Tibial nerve (tissue), 4 donors: ENCODE results near the gene WRAP73. TPM values are rescaled to one million over a fixed set of nuclear protein-coding genes. Genes with fewer than 3 reads are reported as not detected.

Experiments
- DNase-seq, 2 donors: peaks; one replicate each; pipeline ENCODE4 v3.0.0-alpha.2; 2019; ENCODE audit warnings: low spot score in 2 of 2
- H3K27ac ChIP-seq, 4 donors: fragments of 200-600 bp; sonication (generic) in 3 of 4; one replicate each; pipeline ENCODE4 v1.5.1; 2017 to 2019; ENCODE audit warnings: mild to moderate bottlenecking in 1 of 4
- H3K27me3 ChIP-seq, 2 donors: fragments of 200-600 bp; sonication (generic) in 1 of 2; one replicate each; pipeline versions ENCODE4 v1.5.1 to v1.6.0; 2017 to 2019
- H3K36me3 ChIP-seq, 3 donors: fragments of 200-600 bp; sonication (generic); one replicate each; pipeline ENCODE4 v1.5.1; 2018 to 2019
- H3K4me1 ChIP-seq, 4 donors: fragments of 200-600 bp; sonication (generic) in 3 of 4; one replicate each; pipeline ENCODE4 v1.5.1; 2017 to 2019
- H3K4me3 ChIP-seq, 4 donors: fragments of 200-600 bp; sonication (generic) in 3 of 4; one replicate each; pipeline ENCODE4 v1.5.1; 2017 to 2019; ENCODE audit warnings: mild to moderate bottlenecking in 1 of 4, moderate library complexity in 1 of 4
- H3K9me3 ChIP-seq, 4 donors: fragments of 200-600 bp; sonication (generic) in 3 of 4; one replicate each; pipeline ENCODE4 v1.5.1; 2017 to 2019
- EP300 ChIP-seq, 2 donors: sonication (generic); formaldehyde crosslinking; IDR thresholded peaks; one replicate each; pipeline ENCODE4 v1.6.1; 2017; ENCODE audit warnings: antibody characterized with exemption in 2 of 2, mild to moderate bottlenecking in 1 of 2
- POLR2A ChIP-seq, 2 donors: fragments of 450-650 bp; IDR thresholded peaks; one replicate each; pipeline ENCODE4 v1.6.1; 2017; ENCODE audit warnings: antibody characterized with exemption in 2 of 2, mild to moderate bottlenecking in 2 of 2, moderate library complexity in 2 of 2
- WGBS, 2 donors: methylation state at CpG; one replicate each; pipeline ENCODE4 v1.1.5; 2018; 5-methylcytosine and 5-hydroxymethylcytosine counted together
- total RNA-seq, 4 donors: library from RNA; depleted of rRNA; stranded (reverse); fragments of >200 nt; gene quantifications; one replicate each; pipeline ENCODE4 v1.1.0, GENCODE V29; 2016
- TF ChIP-seq, protein P1 (sequence below), 5 experiments: fragments of 200-600 bp in 3 of 5; fragments of 450-650 bp in 2 of 5; sonication (generic) in 3 of 5; IDR thresholded peaks; one replicate each; pipeline ENCODE4 v1.5.1; 2016 to 2019; ENCODE audit warnings: antibody characterized with exemption in 5 of 5, mild to moderate bottlenecking in 3 of 5, moderate library complexity in 2 of 5

WRAP73 gene
- total RNA-seq, 4 donors from 2014 or later: 11.1 to 17.1 (median 12.9) TPM

- Histone ChIP-seq H3K9me3 (no peaks in the 10 kb centered on the region), H3K4me1 (no peaks in the 10 kb centered on the region), H3K4me3 (no peak overlapping the region), H3K27me3 (peaks cover 0 to 44% of the 10 kb centered on the region in 2 donors), H3K27ac (no peak overlapping the region), H3K36me3 (no peaks in the 10 kb centered on the region)
- TF ChIP-seq EP300 (IDR thresholded peaks at IDR 0.05) (no peak), POLR2A (IDR thresholded peaks at IDR 0.05) (no peak)
- TF ChIP-seq, protein P1, sequence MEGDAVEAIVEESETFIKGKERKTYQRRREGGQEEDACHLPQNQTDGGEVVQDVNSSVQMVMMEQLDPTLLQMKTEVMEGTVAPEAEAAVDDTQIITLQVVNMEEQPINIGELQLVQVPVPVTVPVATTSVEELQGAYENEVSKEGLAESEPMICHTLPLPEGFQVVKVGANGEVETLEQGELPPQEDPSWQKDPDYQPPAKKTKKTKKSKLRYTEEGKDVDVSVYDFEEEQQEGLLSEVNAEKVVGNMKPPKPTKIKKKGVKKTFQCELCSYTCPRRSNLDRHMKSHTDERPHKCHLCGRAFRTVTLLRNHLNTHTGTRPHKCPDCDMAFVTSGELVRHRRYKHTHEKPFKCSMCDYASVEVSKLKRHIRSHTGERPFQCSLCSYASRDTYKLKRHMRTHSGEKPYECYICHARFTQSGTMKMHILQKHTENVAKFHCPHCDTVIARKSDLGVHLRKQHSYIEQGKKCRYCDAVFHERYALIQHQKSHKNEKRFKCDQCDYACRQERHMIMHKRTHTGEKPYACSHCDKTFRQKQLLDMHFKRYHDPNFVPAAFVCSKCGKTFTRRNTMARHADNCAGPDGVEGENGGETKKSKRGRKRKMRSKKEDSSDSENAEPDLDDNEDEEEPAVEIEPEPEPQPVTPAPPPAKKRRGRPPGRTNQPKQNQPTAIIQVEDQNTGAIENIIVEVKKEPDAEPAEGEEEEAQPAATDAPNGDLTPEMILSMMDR (IDR thresholded peaks at IDR 0.05): no peak
- 79 to 83% methylated on average over 2 of the region's 2 CpGs for WGBS, 2 donors
- no peak for DNase-seq
Observed at GRCh38 chr1:3660704-3661103, 10.8 kb upstream of the WRAP73 start.

DNA sequence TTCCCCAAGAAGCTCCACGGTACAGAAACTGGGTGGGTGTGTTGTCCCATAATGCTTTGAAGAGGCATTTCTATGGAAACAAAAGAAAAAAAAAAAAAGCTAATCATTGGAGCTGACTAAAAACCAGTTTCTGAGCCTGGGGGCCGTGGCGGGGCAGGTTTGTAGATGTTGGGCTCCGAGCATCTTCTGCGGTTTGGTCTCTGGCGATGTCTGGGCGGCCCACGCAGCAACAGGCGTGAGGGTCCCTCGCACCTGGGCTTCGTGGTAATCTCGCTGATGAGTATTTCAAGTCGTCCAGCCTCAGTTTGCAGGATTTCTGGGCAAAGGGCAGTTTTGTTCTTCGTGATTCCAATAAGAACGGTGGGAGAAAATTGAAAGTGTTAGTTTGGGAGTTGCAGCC lies 9.2 kb upstream of the WRAP73 start:
- peaks cover 0 to 56% of the 10 kb centered on the region in 2 donors for H3K27me3 ChIP-seq
- no peak overlapping the region for H3K4me3 ChIP-seq
- no peak for DNase-seq
- H3K4me1 ChIP-seq: no peaks in the 10 kb centered on the region
- TF ChIP-seq POLR2A (IDR thresholded peaks at IDR 0.05) (no peak), EP300 (IDR thresholded peaks at IDR 0.05) (no peak)
- TF ChIP-seq, protein P1 (IDR thresholded peaks at IDR 0.05): no peak
- no peaks in the 10 kb centered on the region for H3K9me3 ChIP-seq
- WGBS, 2 donors: 81 to 87% methylated on average over 15 of the region's 15 CpGs
- H3K36me3 ChIP-seq: no peaks in the 10 kb centered on the region
- no peak overlapping the region for H3K27ac ChIP-seq

DNA sequence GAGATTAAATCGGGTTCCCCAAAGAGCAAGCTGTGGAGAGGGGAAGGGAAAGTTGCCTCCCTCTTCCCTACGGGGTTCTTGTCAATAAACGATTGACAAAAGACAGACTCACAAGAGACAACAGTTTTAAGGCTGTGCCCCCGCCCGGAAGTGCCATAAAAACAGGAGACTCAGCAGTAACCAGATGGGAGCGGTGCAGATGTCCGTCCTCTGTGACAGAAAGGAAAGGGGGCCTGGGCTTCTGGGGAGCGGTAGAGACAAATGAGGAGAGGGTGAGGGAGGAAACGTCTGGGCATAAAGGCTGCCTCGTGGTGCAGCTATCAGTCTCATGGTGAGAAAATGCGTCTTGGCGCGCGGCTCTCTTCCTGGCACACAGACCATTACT lies 8.3 kb upstream of the WRAP73 start:
- TF ChIP-seq EP300 (IDR thresholded peaks at IDR 0.05) (no peak), POLR2A (IDR thresholded peaks at IDR 0.05) (no peak)
- TF ChIP-seq, protein P1 (IDR thresholded peaks at IDR 0.05): no peak
- DNase-seq: no peak
- no peaks in the 10 kb centered on the region for H3K36me3 ChIP-seq

DNA sequence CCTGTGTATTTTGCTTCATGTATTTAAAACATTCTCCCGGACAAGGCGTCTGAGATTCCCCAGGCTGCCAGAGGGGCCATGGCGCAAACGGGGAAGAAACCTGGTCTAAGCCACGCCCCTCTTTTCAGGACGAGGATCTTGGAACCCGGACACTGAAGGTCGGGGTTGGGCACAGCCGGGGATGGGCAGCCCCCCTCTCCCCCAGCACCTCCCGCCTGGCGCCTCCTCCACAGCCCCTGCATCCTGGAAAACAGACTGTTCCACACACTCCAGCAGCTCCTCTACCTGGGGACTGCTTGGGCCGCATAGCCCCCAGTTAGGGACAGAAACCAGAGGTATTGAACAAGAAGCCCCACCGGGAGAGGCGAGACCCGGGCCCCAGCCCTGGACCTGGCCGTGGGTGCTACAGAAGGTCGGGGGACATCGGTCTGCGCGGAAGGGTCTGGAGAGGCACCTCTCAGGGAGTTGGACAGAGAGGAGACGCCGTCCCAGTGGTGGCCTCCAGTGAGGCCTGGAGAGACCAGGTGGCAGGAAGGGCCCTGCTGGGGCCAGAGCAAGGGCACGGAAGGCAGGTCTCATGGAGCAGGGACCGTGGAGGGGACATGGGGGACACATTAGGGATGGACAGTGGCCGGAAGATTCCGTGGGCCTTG lies 7.8 kb upstream of the WRAP73 start:
- Histone ChIP-seq H3K27me3 (peaks cover 0 to 63% of the 10 kb centered on the region in 2 donors), H3K9me3 (no peaks in the 10 kb centered on the region), H3K27ac (no peak overlapping the region), H3K4me1 (peaks cover 0 to 5% (median 1%) of the 10 kb centered on the region in 4 donors), H3K4me3 (no peak overlapping the region), H3K36me3 (no peaks in the 10 kb centered on the region)
- no peak for DNase-seq
- TF ChIP-seq POLR2A (IDR thresholded peaks at IDR 0.05) (no peak), EP300 (IDR thresholded peaks at IDR 0.05) (no peak)
- TF ChIP-seq, protein P1 (IDR thresholded peaks at IDR 0.05): no peak
- WGBS, 2 donors: 60 to 66% methylated on average over 26 of the region's 26 CpGs

More for the DNA sequence above, 8.3 kb upstream of the WRAP73 start:
- WGBS, 2 donors: 24 to 25% methylated on average over 14 of the region's 14 CpGs
- Histone ChIP-seq H3K4me1 (peaks cover 0 to under 1% (median 0%) of the 10 kb centered on the region in 4 donors), H3K9me3 (no peaks in the 10 kb centered on the region), H3K27ac (no peak overlapping the region), H3K27me3 (peaks cover 0 to 63% of the 10 kb centered on the region in 2 donors), H3K4me3 (no peak overlapping the region)

DNA sequence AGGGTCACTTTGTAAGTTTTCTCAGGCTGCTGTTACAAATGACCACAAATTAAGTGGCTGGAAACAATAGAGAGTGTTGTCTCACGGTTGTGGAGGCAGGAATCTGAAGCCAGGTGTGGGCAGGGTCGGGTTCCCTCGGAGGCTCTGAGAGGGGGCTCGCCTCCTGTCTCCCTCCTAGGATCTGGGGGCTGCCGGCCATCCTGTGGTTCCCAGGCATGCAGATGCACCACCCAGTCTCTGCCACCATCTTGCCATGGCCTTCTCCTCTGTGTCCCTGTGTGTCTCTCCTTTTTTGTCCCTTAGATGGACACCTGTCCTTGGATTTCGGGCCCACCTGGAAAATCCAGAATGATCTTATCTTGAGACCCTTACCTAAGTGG lies 7.2 kb upstream of the WRAP73 start:
- no peak for DNase-seq
- no peaks in the 10 kb centered on the region for H3K36me3 ChIP-seq
- no peak overlapping the region for H3K27ac ChIP-seq
- peaks cover 0 to 11% (median 4%) of the 10 kb centered on the region in 4 donors for H3K4me1 ChIP-seq
- H3K4me3 ChIP-seq: no peak overlapping the region
- no peaks in the 10 kb centered on the region for H3K9me3 ChIP-seq
- no peak for TF ChIP-seq EP300 (IDR thresholded peaks at IDR 0.05)
- TF ChIP-seq, protein P1 (IDR thresholded peaks at IDR 0.05): no peak
- no peak for TF ChIP-seq POLR2A (IDR thresholded peaks at IDR 0.05)
- 73 to 75% methylated on average over 6 of the region's 6 CpGs for WGBS, 2 donors
- H3K27me3 ChIP-seq: peaks cover 0 to 62% of the 10 kb centered on the region in 2 donors
